Thyroid gland (tissue), 4 donors: ENCODE measurements around the gene CYTH1. TPM values are rescaled to one million over a fixed set of nuclear protein-coding genes. Genes with fewer than 3 reads are reported as not detected.

Source experiments
- DNase-seq, 2 donors: peaks; one replicate each; pipeline ENCODE4 v3.0.0-alpha.2; 2019
- H3K27ac ChIP-seq, 3 donors: fragments of 200-600 bp; sonication (generic); 1 replicate in 2 of 3; 2 replicates in 1 of 3; pipeline ENCODE4 v1.5.1; 2016 to 2019; ENCODE audit warnings: mild to moderate bottlenecking in 1 of 3, moderate library complexity in 1 of 3
- H3K27me3 ChIP-seq: fragments of 200-600 bp; sonication (generic); one replicate; pipeline ENCODE4 v1.5.1; 2019
- H3K36me3 ChIP-seq, 2 donors: fragments of 200-600 bp; sonication (generic); one replicate each; pipeline ENCODE4 v1.5.1; 2016 to 2019
- H3K4me1 ChIP-seq, 2 donors: fragments of 200-600 bp; sonication (generic); one replicate each; pipeline ENCODE4 v1.5.1; 2017 to 2019
- H3K4me3 ChIP-seq, 3 donors: fragments of 200-600 bp; sonication (generic); replicated peaks in 1 of 3; 1 replicate in 2 of 3; 2 replicates in 1 of 3; pipeline ENCODE4 v1.5.1; 2016; ENCODE audit warnings: mild to moderate bottlenecking in 1 of 3
- H3K9me3 ChIP-seq: fragments of 200-600 bp; sonication (generic); one replicate; pipeline ENCODE4 v1.5.1; 2017
- POLR2A ChIP-seq, 2 donors: fragments of 450-650 bp; IDR thresholded peaks; one replicate each; pipeline ENCODE4 v1.6.1; 2017; ENCODE audit warnings: antibody characterized with exemption in 2 of 2, mild to moderate bottlenecking in 2 of 2, moderate library complexity in 1 of 2
- WGBS, 2 donors: methylation state at CpG; one replicate each; pipeline ENCODE4 v1.1.5; 2017; 5-methylcytosine and 5-hydroxymethylcytosine counted together
- intact Hi-C: fragments of 100-400 bp; cut with DNase I; formaldehyde crosslinking; loops from one replicate; pipeline ENCODE4 v1.15.1; 2023
- total RNA-seq, 4 donors: library from RNA; depleted of rRNA; stranded (reverse); fragments of >200 nt; gene quantifications; one replicate each; pipeline ENCODE4 v1.2.3, GENCODE V29; 2016
- TF ChIP-seq, protein P1 (sequence below), 6 experiments: fragments of 200-600 bp in 3 of 6; fragments of 450-650 bp in 3 of 6; sonication (generic) in 3 of 6; IDR thresholded peaks; one replicate each; pipeline ENCODE4 v1.5.1; 2016 to 2019; ENCODE audit warnings: antibody characterized with exemption in 6 of 6, mild to moderate bottlenecking in 2 of 6, inconsistent platforms in 1 of 6, moderate library complexity in 1 of 6

CYTH1 gene
- total RNA-seq, 4 donors from 2014 or later, result 69.0 to 94.5 (median 75.7) TPM

DNA sequence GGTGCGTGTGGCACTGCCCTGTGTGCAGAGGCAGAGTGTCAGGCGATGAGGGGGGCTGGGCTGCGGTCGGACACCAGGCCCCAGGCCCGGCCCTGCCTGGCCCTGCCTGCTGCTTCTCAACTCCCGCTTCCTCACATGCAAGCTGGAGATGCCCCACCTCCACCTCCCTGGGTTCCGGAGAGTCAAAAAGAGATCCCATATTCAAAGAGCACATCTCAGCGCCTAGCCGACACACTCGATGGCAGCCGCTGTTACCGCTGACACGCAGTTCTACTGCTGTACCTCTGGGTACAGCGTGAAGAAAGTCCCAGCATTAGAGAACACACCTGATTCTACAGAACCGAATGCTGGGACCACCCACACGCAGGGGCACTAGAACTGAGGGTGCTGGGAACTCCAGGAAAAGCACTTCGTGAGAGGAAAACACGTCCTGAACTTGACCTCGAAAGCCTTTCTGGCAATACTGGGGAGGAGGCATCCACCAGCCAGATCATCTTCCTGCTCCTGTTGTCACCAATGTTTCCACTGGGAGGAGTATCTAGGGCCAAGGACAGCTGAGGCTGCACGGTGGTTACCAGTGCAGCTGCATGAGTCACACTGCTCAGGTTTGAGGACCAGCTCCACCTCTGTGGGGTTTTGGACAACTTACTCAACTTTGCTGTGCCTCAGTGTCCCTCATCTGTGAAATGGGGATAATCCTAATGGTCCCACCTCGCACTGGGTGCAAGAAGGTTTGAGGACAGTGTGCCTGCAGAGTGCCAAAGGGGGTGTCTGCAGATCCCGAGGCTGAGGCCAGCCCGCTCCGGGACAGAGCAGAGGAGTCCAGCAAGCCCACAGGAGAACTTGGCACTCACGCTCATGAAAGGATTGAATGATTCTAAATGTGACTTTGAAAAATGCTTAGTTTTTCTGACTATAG is 104.5 kb downstream of the CYTH1 start:
- Histone ChIP-seq H3K4me1 (peaks cover 9 to 12% of the 10 kb centered on the region in 2 donors), H3K27ac (no peak overlapping the region), H3K4me3 (no peak overlapping the region), H3K27me3 (no peaks in the 10 kb centered on the region), H3K36me3 (peaks cover 54 to 57% of the 10 kb centered on the region in 2 donors), H3K9me3 (no peaks in the 10 kb centered on the region)
- 88 to 94% methylated on average over 19 to 25 of the region's 25 CpGs for WGBS, 2 donors
- no peak for DNase-seq
- intact Hi-C loops, result no loop called here
- TF ChIP-seq, protein P1, sequence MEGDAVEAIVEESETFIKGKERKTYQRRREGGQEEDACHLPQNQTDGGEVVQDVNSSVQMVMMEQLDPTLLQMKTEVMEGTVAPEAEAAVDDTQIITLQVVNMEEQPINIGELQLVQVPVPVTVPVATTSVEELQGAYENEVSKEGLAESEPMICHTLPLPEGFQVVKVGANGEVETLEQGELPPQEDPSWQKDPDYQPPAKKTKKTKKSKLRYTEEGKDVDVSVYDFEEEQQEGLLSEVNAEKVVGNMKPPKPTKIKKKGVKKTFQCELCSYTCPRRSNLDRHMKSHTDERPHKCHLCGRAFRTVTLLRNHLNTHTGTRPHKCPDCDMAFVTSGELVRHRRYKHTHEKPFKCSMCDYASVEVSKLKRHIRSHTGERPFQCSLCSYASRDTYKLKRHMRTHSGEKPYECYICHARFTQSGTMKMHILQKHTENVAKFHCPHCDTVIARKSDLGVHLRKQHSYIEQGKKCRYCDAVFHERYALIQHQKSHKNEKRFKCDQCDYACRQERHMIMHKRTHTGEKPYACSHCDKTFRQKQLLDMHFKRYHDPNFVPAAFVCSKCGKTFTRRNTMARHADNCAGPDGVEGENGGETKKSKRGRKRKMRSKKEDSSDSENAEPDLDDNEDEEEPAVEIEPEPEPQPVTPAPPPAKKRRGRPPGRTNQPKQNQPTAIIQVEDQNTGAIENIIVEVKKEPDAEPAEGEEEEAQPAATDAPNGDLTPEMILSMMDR (IDR thresholded peaks at IDR 0.05), result no peak
- TF ChIP-seq POLR2A (IDR thresholded peaks at IDR 0.05), result no peak

DNA sequence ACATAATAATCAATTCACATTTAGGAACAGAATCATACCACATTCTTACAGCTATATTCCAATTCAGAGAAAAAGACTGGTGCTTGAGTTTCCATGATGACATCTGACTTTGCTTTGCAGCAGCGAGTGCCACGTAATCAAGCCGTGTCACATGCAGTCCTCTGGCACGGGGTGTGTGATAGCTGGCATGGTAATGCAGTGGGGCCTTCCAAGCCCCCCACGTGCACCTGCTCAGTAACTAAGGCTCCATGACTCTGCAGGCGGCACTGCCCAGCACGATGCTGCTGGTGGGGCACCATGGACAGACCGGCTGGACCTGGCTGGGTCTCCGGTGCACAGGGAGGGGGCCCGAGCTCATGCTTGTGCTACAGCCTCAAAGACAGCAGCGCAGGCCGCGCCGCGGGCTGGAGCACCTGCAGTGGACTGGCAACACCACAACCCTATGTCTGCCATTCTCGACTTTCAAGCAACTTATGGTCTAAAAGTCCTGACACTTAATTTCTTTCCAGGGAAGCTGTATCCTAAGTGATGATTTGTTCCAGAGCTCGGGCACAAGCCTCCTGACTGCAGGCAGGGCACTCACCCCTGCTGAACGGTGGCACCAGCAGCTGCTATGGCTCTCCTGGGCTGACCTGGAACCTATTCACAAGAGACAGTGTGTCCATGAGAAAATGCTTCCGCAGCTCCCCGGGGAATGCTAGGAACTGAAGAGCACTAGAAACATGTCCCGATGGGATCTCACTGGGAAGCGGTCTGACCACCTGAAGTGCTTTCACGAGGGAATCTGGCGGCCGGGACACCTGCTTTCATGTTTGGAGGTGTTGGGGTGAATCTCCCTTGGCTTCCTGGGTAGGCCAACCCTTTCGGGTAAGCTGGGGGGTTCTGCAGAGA is 105.4 kb downstream of the CYTH1 start:
- DNase-seq, result no peak
- TF ChIP-seq POLR2A (IDR thresholded peaks at IDR 0.05), result no peak
- TF ChIP-seq, protein P1 (IDR thresholded peaks at IDR 0.05), result no peak
- H3K27me3 ChIP-seq, result no peaks in the 10 kb centered on the region
- peaks cover 54 to 57% of the 10 kb centered on the region in 2 donors for H3K36me3 ChIP-seq
- no peaks in the 10 kb centered on the region for H3K9me3 ChIP-seq
- intact Hi-C loops, result no loop called here
- no peak overlapping the region for H3K27ac ChIP-seq
- 94 to 97% methylated on average over 16 to 23 of the region's 26 CpGs for WGBS, 2 donors
- H3K4me3 ChIP-seq, result no peak overlapping the region
- H3K4me1 ChIP-seq, result peaks cover 9 to 12% of the 10 kb centered on the region in 2 donors

- Histone ChIP-seq H3K9me3 (no peaks in the 10 kb centered on the region), H3K27ac (no peak overlapping the region), H3K4me3 (no peak overlapping the region), H3K4me1 (peaks cover 9 to 12% of the 10 kb centered on the region in 2 donors), H3K36me3 (peaks cover 54 to 56% of the 10 kb centered on the region in 2 donors), H3K27me3 (no peaks in the 10 kb centered on the region)
- intact Hi-C loops, result no loop called here
- TF ChIP-seq, protein P1 (IDR thresholded peaks at IDR 0.05), result no peak
- TF ChIP-seq POLR2A (IDR thresholded peaks at IDR 0.05), result no peak
- no peak for DNase-seq
- 89 to 93% methylated on average over 15 of the region's 15 CpGs for WGBS, 2 donors
Measured at GRCh38 chr17:78675836-78676235, 106.2 kb downstream of the CYTH1 start.

DNA sequence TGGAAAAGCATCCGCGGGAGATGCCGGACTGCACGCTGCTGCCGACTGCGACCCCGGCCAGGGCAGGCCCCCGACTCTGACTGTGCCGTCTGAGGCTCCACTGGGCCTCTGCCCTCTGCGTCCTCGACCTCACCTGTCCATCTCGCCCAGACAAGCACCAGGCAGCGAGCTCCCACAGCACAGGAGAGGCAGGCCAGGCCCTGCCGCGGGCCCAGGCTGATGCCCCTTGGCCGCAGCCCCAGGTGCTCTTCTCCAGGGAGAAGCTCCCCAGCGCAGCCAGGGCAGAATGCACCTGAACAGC is 106.8 kb downstream of the CYTH1 start:
- intact Hi-C loops, result no loop called here
- TF ChIP-seq, protein P1 (IDR thresholded peaks at IDR 0.05), result no peak
- Histone ChIP-seq H3K4me1 (peaks cover 9 to 12% of the 10 kb centered on the region in 2 donors), H3K9me3 (no peaks in the 10 kb centered on the region), H3K27me3 (no peaks in the 10 kb centered on the region), H3K36me3 (peaks cover 50 to 53% of the 10 kb centered on the region in 2 donors), H3K27ac (no peak overlapping the region), H3K4me3 (no peak overlapping the region)
- no peak for DNase-seq
- 96 to 98% methylated on average over 17 of the region's 17 CpGs for WGBS, 2 donors
